22Rv1 (cell line): ENCODE results near the gene SEMA5A.

Experiments
- H3K27ac ChIP-seq: fragments of 450-650 bp; 2 replicates; pipeline ENCODE4 v1.5.1; 2017
- CTCF ChIP-seq: fragments of 450-650 bp; IDR thresholded peaks from 2 replicates; pipeline ENCODE4 v1.5.1; 2017; ENCODE audit warnings: mild to moderate bottlenecking
- ZFX ChIP-seq: fragments of 450-650 bp; IDR thresholded peaks from 2 replicates; pipeline ENCODE4 v1.6.1; 2017; ENCODE audit warnings: antibody characterized with exemption, borderline replicate concordance

Gene SEMA5A

GRCh38 chr5:9282211-9282610 lies 263.7 kb downstream of the SEMA5A start:
- H3K27ac ChIP-seq: no peak overlapping the region
- no peak for TF ChIP-seq ZFX
- no peak for TF ChIP-seq CTCF

GRCh38 chr5:9279774-9280173 lies 266.1 kb downstream of the SEMA5A start:
- TF ChIP-seq CTCF: no peak
- no peak for TF ChIP-seq ZFX
- no peak overlapping the region for H3K27ac ChIP-seq

GRCh38 chr5:9278921-9279603 lies 266.8 kb downstream of the SEMA5A start:
- no peak overlapping the region for H3K27ac ChIP-seq
- TF ChIP-seq CTCF: no peak
- TF ChIP-seq ZFX: no peak

GRCh38 chr5:9269014-9269413 lies 276.9 kb downstream of the SEMA5A start:
- H3K27ac ChIP-seq: no peak overlapping the region
- no peak for TF ChIP-seq ZFX
- no peak for TF ChIP-seq CTCF

- H3K27ac ChIP-seq: no peak overlapping the region
These were observed 277.6 kb downstream of the SEMA5A start for GRCh38 chr5:9268226-9268625.

GRCh38 chr5:9265441-9266287 lies 280.2 kb downstream of the SEMA5A start:
- TF ChIP-seq CTCF (no peak), ZFX (no peak)
- no peak overlapping the region for H3K27ac ChIP-seq

More at GRCh38 chr5:9268226-9268625, 277.6 kb downstream of the SEMA5A start:
- TF ChIP-seq ZFX (no peak), CTCF (no peak)

GRCh38 chr5:9264301-9264700 lies 281.6 kb downstream of the SEMA5A start:
- TF ChIP-seq ZFX (no peak), CTCF (no peak)
- H3K27ac ChIP-seq: no peak overlapping the region
